22Rv1 (cell line): ENCODE measurements around the gene ZFPL1.

Source experiments
- ZFX ChIP-seq: fragments of 450-650 bp; IDR thresholded peaks from 2 replicates; pipeline ENCODE4 v1.6.1; 2017; ENCODE audit warnings: antibody characterized with exemption, borderline replicate concordance
- TF ChIP-seq, protein P1 (sequence below): fragments of 450-650 bp; IDR thresholded peaks from 2 replicates; pipeline ENCODE4 v1.5.1; 2017; ENCODE audit warnings: mild to moderate bottlenecking

GRCh38 chr11:65057526-65057925, 26.5 kb upstream of the ZFPL1 start:
- TF ChIP-seq, protein P1, sequence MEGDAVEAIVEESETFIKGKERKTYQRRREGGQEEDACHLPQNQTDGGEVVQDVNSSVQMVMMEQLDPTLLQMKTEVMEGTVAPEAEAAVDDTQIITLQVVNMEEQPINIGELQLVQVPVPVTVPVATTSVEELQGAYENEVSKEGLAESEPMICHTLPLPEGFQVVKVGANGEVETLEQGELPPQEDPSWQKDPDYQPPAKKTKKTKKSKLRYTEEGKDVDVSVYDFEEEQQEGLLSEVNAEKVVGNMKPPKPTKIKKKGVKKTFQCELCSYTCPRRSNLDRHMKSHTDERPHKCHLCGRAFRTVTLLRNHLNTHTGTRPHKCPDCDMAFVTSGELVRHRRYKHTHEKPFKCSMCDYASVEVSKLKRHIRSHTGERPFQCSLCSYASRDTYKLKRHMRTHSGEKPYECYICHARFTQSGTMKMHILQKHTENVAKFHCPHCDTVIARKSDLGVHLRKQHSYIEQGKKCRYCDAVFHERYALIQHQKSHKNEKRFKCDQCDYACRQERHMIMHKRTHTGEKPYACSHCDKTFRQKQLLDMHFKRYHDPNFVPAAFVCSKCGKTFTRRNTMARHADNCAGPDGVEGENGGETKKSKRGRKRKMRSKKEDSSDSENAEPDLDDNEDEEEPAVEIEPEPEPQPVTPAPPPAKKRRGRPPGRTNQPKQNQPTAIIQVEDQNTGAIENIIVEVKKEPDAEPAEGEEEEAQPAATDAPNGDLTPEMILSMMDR = no peak
- no peak for TF ChIP-seq ZFX
